AG04449 (cell line): Measurements from ENCODE around the gene STT3B.

ENCODE experiments used
- CTCF ChIA-PET: fragments of 350-600 bp; formaldehyde crosslinking; extraction: SDS; loops from one replicate; lab custom pipeline; 2021; ENCODE audit warnings: antibody characterized with exemption; lab: Yijun Ruan, JAX
- POLR2A ChIA-PET: fragments of 400-600, 350-600 bp; formaldehyde crosslinking; extraction: SDS; loops from one replicate; lab custom pipeline; 2020; ENCODE audit warnings: antibody characterized with exemption, inconsistent platforms; lab: Yijun Ruan, JAX
- DNase-seq: peaks from one replicate; pipeline ENCODE4 v3.0.0-alpha.2; 2010; ENCODE audit warnings: low read depth, low spot score
- H3K4me3 ChIP-seq: 2 replicates; pipeline ENCODE4 v1.5.1; 2011; ENCODE audit warnings: low read depth, mild to moderate bottlenecking, control low read depth, low read length
- CTCF ChIP-seq: IDR thresholded peaks from one replicate; pipeline ENCODE4 v1.5.1; 2011; ENCODE audit warnings: mild to moderate bottlenecking, moderate library complexity, low read length, control low read depth, inconsistent platforms; ENCODE audit not compliant: insufficient read depth; ENCODE audit errors: missing control alignments

Gene STT3B

GRCh38 chr3:31491660-31492059 is 41.1 kb upstream of the STT3B start:
- CTCF ChIA-PET = interaction anchor here (1.2 kb wide), 1 partner anchor 12 kb away, joined by 3 read pairs; no protein-coding TSS in a partner anchor

DNA sequence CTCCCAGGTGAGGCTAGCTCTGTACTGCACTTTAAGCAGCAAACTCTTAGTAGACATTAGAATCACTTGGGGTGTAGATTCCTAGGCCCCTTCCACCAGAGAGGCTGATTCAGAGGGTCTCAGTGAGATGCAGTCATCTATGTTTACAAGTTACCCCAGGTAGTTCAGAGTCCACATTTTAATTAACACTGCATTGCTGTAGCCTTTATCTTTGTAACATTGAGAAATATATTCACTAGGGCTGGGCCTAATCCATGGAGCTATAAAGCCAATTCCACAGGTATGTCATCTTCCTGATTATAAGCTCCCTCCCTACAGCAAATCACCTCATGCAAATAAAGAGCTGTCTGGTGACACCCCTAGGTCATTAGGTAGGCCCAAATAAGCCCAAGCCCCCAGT is 39.6 kb upstream of the STT3B start:
- ChIA-PET POLR2A (no interaction called here), CTCF (no interaction called here)
- no peak for DNase-seq
- no peak overlapping the region for H3K4me3 ChIP-seq
- TF ChIP-seq CTCF = no peak

More at GRCh38 chr3:31491660-31492059, 41.1 kb upstream of the STT3B start:
- no peak for DNase-seq
- no peak overlapping the region for H3K4me3 ChIP-seq
- POLR2A ChIA-PET = no interaction called here
- no peak for TF ChIP-seq CTCF

DNA sequence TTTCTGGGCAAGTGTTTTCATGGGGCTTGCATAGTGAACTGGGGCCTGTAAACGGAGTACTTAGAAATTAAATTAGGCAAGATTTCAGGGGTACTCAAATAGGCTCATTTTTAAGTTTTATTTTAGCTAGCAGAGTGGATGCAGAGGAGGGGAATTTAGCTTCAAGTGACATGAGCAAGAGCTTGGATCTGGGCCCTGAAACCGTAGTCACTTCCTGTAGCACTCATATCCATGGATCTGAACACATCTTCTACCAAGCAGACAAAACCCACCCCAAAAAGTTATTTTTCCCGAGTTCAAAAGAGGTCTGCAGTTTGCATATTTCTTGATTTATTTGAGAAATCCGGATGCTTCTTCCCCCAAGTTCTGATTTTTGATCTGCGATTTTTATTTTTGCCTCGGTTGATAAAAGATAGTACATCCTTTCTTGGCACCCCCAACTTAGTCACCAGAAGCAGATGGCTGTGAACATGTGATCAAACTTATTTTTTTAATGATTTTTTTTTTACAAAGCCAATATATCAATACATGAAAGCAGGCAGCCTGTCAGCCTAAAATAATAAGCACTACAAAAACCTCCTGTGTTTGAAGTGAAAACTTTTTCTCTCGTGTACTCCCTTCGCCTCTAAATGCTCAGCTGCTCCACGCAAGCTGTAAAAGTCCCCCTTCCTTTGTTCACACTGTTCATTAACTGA is 36.6 kb upstream of the STT3B start:
- no peak overlapping the region for H3K4me3 ChIP-seq
- no peak for TF ChIP-seq CTCF
- CTCF ChIA-PET = no interaction called here
- POLR2A ChIA-PET = interaction anchor here (1.9 kb wide), 1 partner anchor 36 kb away, joined by 9 read pairs; the partner anchor contains the start of gene STT3B
- DNase-seq = no peak

GRCh38 chr3:31498791-31499190 is 33.9 kb upstream of the STT3B start:
- ChIA-PET POLR2A (no interaction called here), CTCF (no interaction called here)

GRCh38 chr3:31499281-31499680 is 33.4 kb upstream of the STT3B start:
- TF ChIP-seq CTCF = no peak
- ChIA-PET POLR2A (no interaction called here), CTCF (no interaction called here)
- no peak overlapping the region for H3K4me3 ChIP-seq
- DNase-seq = no peak

More at GRCh38 chr3:31498791-31499190, 33.9 kb upstream of the STT3B start:
- DNase-seq = no peak
- TF ChIP-seq CTCF = no peak
- no peak overlapping the region for H3K4me3 ChIP-seq

DNA sequence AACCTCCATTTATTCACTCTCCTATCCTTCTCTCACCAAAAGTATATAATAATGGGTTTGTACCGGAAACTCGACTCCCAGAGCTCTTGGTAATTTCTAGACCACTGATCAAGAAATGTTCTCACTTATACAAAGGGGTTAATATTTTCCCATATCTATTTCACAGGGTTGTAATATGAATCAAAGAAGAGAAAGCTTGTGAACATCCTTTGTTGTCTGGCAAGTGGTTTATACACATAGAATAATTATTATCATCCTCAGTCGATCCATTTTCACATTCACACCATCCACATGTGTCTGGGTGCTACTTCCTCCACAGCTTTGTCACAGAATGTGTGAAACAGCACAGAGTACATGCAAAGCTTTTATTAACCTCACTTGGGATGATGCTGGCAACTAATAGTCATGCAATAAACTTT is 29.9 kb upstream of the STT3B start:
- ChIA-PET POLR2A (no interaction called here), CTCF (interaction anchor here (1.3 kb wide), 1 partner anchor 12 kb away, joined by 3 read pairs; no protein-coding TSS in a partner anchor)
- no peak overlapping the region for H3K4me3 ChIP-seq
- no peak for DNase-seq
- no peak for TF ChIP-seq CTCF
